GM18520 (cell line): Measurements from ENCODE around the gene PTPRN2.
"Not testable (repeated sequence)": the region's sequence is repeated elsewhere in the genome, so short reads cannot be mapped to it uniquely, and the experiment has no call there.

Source experiments
- ATAC-seq: cut with Tn5 transposase; IDR thresholded peaks from one replicate; pipeline ENCODE4 v1.9.1; 2021; ENCODE audit not compliant: unreplicated experiment

PTPRN2 gene

GRCh38 chr7:157785486-157786186 lies 802.0 kb downstream of the PTPRN2 start:
- ATAC-seq = no peak

- no peak for ATAC-seq
These were observed 802.6 kb downstream of the PTPRN2 start for GRCh38 chr7:157784979-157785441.

- no peak for ATAC-seq
These were observed 803.4 kb downstream of the PTPRN2 start for GRCh38 chr7:157784041-157784835.

GRCh38 chr7:157782041-157782440 lies 805.6 kb downstream of the PTPRN2 start:
- ATAC-seq = no peak

GRCh38 chr7:157780721-157781120 lies 806.9 kb downstream of the PTPRN2 start:
- no peak for ATAC-seq

- ATAC-seq = no peak
These were observed 807.3 kb downstream of the PTPRN2 start for GRCh38 chr7:157780312-157780711.

- no peak for ATAC-seq
These were observed 808.4 kb downstream of the PTPRN2 start for GRCh38 chr7:157779206-157779605.

GRCh38 chr7:157777194-157777762 lies 810.3 kb downstream of the PTPRN2 start:
- not testable (repeated sequence) for ATAC-seq

GRCh38 chr7:157775560-157776332 lies 811.9 kb downstream of the PTPRN2 start:
- ATAC-seq = no peak

- no peak for ATAC-seq
These were observed 812.5 kb downstream of the PTPRN2 start for GRCh38 chr7:157775021-157775559.

- ATAC-seq = no peak
These were observed 813.1 kb downstream of the PTPRN2 start for GRCh38 chr7:157774495-157774894.

- no peak for ATAC-seq
These were observed 814.3 kb downstream of the PTPRN2 start for GRCh38 chr7:157773361-157773760.

GRCh38 chr7:157772486-157773130 lies 815.0 kb downstream of the PTPRN2 start:
- ATAC-seq = no peak

GRCh38 chr7:157771689-157772088 lies 815.9 kb downstream of the PTPRN2 start:
- ATAC-seq = no peak

GRCh38 chr7:157770716-157771320 lies 816.8 kb downstream of the PTPRN2 start:
- no peak for ATAC-seq

GRCh38 chr7:157769526-157770215 lies 818.0 kb downstream of the PTPRN2 start:
- ATAC-seq = no peak

GRCh38 chr7:157769086-157769485 lies 818.5 kb downstream of the PTPRN2 start:
- ATAC-seq = no peak

- no peak for ATAC-seq
These were observed 819.4 kb downstream of the PTPRN2 start for GRCh38 chr7:157768198-157768597.

- ATAC-seq = no peak
These were observed 820.0 kb downstream of the PTPRN2 start for GRCh38 chr7:157767506-157768197.
